Left lung (tissue), 10 donors: ENCODE results near the gene C1orf116. TPM values are rescaled to one million over a fixed set of nuclear protein-coding genes. Genes with fewer than 3 reads are reported as not detected.
A peak's percentile ranks its signal among the peaks of the same experiment; 100 is the strongest.

Experiments
- ATAC-seq: fragments of 200-7000 bp; cut with Tn5 transposase; one replicate; pipeline ENCODE4 v1.9.1; 2020; ENCODE audit warnings: moderate library complexity
- DNase-seq, 4 donors: peaks; one replicate each; pipeline ENCODE4 v3.0.0-alpha.2; 2013 to 2020
- H3K27ac ChIP-seq, 2 donors: fragments of 200-600 bp; sonication (generic) in 1 of 2; one replicate each; pipeline versions ENCODE4 v1.5.0 to v1.8.0; 2020 to 2021
- H3K27me3 ChIP-seq, 2 donors: fragments of 200-600 bp; sonication (generic) in 1 of 2; one replicate each; pipeline versions ENCODE4 v1.5.0 to v1.8.0; 2020 to 2021
- H3K36me3 ChIP-seq, 2 donors: fragments of 200-600 bp; sonication (generic) in 1 of 2; one replicate each; pipeline versions ENCODE4 v1.5.0 to v1.8.0; 2020 to 2021
- H3K4me1 ChIP-seq, 2 donors: fragments of 200-600 bp; one replicate each; pipeline ENCODE4 v1.8.0; 2021
- H3K4me3 ChIP-seq, 2 donors: fragments of 200-600 bp; sonication (generic) in 1 of 2; one replicate each; pipeline versions ENCODE4 v1.5.0 to v1.8.0; 2020 to 2021; ENCODE audit warnings: mild to moderate bottlenecking in 1 of 2
- H3K9me3 ChIP-seq, 2 donors: fragments of 200-600 bp; sonication (generic) in 1 of 2; one replicate each; pipeline versions ENCODE4 v1.5.0 to v1.8.0; 2020 to 2021
- CTCF ChIP-seq, 2 donors: fragments of 200-600 bp; sonication (generic) in 1 of 2; IDR thresholded peaks; one replicate each; pipeline versions ENCODE4 v1.5.0 to v1.8.0; 2021; ENCODE audit warnings: antibody characterized with exemption in 2 of 2
- intact Hi-C, 2 donors: fragments of 100-400 bp; cut with DNase I; formaldehyde crosslinking; loops; one replicate each; pipeline versions ENCODE4 v1.11.2 to v1.14.2; 2022
- polyA plus RNA-seq, 6 donors: library from polyadenylated mRNA; unstranded; fragments of 120-200 nt; gene quantifications; one replicate each; pipeline ENCODE4 v1.2.1, GENCODE V29; 2013; ENCODE audit not compliant: insufficient read length in 6 of 6
- total RNA-seq, 2 donors: library from RNA; stranded (reverse); fragmentation: NEBNext Ultra II Directional; extraction: Animal tissue kit (Norgen Biotek cat#: 25700); gene quantifications; one replicate each; pipeline ENCODE4 v1.2.1, GENCODE V29; 2021
- donor health status: DM: no; HTN: yes; CAD: no.
- donor health status: DM: no; HTN: no; CAD: no.

Gene C1orf116
- total and polyA plus RNA-seq, 8 donors = 27.1 to 212 (median 41.4) TPM

DNA sequence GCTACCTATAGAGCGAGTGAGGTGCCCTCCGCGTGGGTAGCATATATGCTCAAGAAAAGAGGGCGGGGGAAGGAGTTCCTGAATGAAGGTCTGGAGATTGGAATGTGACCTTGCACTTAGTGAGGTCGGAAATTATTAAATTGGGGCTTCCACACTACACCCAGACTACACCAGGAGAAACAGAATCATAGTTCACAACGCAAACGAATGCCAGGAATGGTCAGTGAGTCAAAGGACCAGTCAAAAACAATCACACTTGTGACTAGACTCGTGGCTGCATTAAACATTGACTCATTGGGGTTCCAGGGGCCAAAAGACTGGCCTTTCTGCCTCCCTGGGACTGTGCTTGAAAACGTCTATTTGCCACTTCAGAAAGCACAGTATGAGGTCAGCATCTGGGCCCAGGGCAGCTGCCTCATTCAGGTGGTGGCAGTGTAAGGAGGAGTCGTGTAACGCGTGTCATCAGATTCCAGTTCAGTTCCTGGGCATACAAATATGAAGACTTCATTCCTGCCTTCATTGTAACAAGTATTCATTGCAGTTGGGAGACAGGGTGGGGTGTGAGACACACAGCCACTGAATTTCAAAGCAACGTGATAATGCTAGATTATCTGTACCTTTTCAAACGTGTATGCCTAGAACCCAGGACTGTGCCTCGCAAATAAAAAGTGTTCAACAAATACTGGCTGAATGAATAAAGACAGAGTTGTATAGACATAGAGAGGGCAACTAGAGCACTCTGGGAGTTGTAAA is 18.8 kb upstream of the C1orf116 start, which contains the start of gene YOD1:
Gene YOD1, minus strand, starts transcription at position 18 of the 753 bp plus-strand sequence. CDS start 178 bp downstream, outside the sequence.
- Histone ChIP-seq H3K4me3 (peak within 1 kb of the TSS; percentile 63 to 68), H3K9me3 (no peaks in the 10 kb centered on the region), H3K27ac (peak within 1 kb of the TSS; percentile 91 to 94), H3K4me1 (peaks cover 21 to 74% of the 10 kb centered on the region in 2 donors), H3K36me3 (peaks cover 0 to 20% of the 10 kb centered on the region in 2 donors), H3K27me3 (no peaks in the 10 kb centered on the region)
- TF ChIP-seq CTCF (IDR thresholded peaks at IDR 0.05) = no peak
- intact Hi-C loops = no loop called here
- DNase-seq (peak in 1 of 4 donors; percentile 50), ATAC-seq (peak; percentile 30)

DNA sequence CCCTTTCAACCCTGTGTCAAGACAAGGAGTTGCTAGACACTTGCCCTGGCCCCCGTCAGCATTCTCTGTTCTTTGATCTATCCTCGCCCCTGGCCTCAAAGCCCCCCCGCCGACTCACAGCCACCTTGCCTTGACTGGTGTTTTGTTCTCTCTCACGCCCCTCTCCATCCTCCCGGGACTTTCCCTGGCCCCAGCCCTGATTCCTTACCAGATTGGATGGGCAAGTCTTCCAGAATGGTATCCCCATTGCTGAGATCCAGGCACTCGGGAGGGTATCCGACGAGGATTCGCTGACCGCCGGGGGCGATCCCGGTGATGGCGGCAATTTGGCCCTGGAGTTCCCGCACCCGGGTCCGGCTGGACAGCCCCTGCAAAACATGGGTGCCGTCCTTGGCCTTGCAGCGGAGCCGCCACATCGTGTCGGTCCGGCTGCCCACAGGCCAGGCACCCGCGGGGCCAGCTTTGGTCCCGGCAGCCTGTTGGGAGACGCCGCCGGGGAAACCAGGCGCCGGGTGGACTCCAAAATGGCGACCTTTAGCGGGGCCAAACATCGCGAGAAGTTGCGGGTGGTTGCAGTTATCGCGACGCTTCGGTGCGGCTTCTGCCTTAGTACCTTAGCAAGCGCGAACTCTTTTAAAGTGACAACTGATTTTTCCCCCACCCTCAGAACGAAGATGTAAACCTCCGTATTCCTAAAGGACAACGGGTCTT is 18.1 kb upstream of the C1orf116 start:
- Histone ChIP-seq H3K36me3 (peaks cover 0 to 20% of the 10 kb centered on the region in 2 donors), H3K27ac (peak overlapping the region; percentile 91 to 94), H3K4me1 (peaks cover 21 to 77% of the 10 kb centered on the region in 2 donors), H3K4me3 (peak overlapping the region; percentile 63 to 68), H3K9me3 (no peaks in the 10 kb centered on the region), H3K27me3 (no peaks in the 10 kb centered on the region)
- TF ChIP-seq CTCF (IDR thresholded peaks at IDR 0.05) = no peak
- ATAC-seq = peak; percentile 53
- intact Hi-C loops = no loop called here
- DNase-seq = peak; percentile 92 to 94 (median 93)

- peaks cover 21 to 80% of the 10 kb centered on the region in 2 donors for H3K4me1 ChIP-seq
- intact Hi-C loops = no loop called here
- peak in 1 of 4 donors; percentile 61 for DNase-seq
- peaks cover 0 to 20% of the 10 kb centered on the region in 2 donors for H3K36me3 ChIP-seq
- H3K27ac ChIP-seq = peak overlapping the region; percentile 91 to 94
- no peaks in the 10 kb centered on the region for H3K27me3 ChIP-seq
- H3K4me3 ChIP-seq = peak overlapping the region; percentile 63 to 68
- TF ChIP-seq CTCF (IDR thresholded peaks at IDR 0.05) = peak; percentile 84 to 88
- no peaks in the 10 kb centered on the region for H3K9me3 ChIP-seq
- peak; percentile 47 for ATAC-seq
These were observed 17.4 kb upstream of the C1orf116 start for GRCh38 chr1:207049974-207050391.

- Histone ChIP-seq H3K27ac (peak overlapping the region in 1 of 2 donors; percentile 94), H3K9me3 (no peaks in the 10 kb centered on the region), H3K4me1 (peaks cover 21 to 76% of the 10 kb centered on the region in 2 donors), H3K4me3 (peak overlapping the region in 1 of 2 donors; percentile 63), H3K27me3 (no peaks in the 10 kb centered on the region), H3K36me3 (peaks cover 0 to 20% of the 10 kb centered on the region in 2 donors)
- ATAC-seq (no peak), DNase-seq (no peak)
- intact Hi-C loops = no loop called here
- TF ChIP-seq CTCF (IDR thresholded peaks at IDR 0.05) = no peak
These were observed 17.0 kb upstream of the C1orf116 start for GRCh38 chr1:207049514-207049913.

GRCh38 chr1:207049054-207049453 is 16.5 kb upstream of the C1orf116 start:
- H3K27me3 ChIP-seq = no peaks in the 10 kb centered on the region
- H3K27ac ChIP-seq = no peak overlapping the region
- ATAC-seq (no peak), DNase-seq (no peak)
- TF ChIP-seq CTCF (IDR thresholded peaks at IDR 0.05) = no peak
- H3K4me1 ChIP-seq = peaks cover 18 to 71% of the 10 kb centered on the region in 2 donors
- no peaks in the 10 kb centered on the region for H3K9me3 ChIP-seq
- H3K36me3 ChIP-seq = peaks cover 0 to 20% of the 10 kb centered on the region in 2 donors
- peak overlapping the region in 1 of 2 donors; percentile 63 for H3K4me3 ChIP-seq
- intact Hi-C loops = no loop called here
